GM11168 (cell line): ENCODE measurements around the gene C18orf63.
"Not testable (repeated sequence)": the region's sequence is repeated elsewhere in the genome, so short reads cannot be mapped to it uniquely, and the experiment has no call there.

ENCODE experiments used
- in situ Hi-C: fragments of 300-500 bp; cut with MboI; formaldehyde crosslinking; loops from one replicate; pipeline ENCODE4 v1.12.0; 2022; ENCODE audit warnings: low sequenced_read_pairs; ENCODE audit not compliant: unreplicated experiment

C18orf63 gene

GRCh38 chr18:74285583-74285982 lies 30.1 kb upstream of the C18orf63 start:
- in situ Hi-C loops: not testable (repeated sequence)

- in situ Hi-C loops: no loop called here
Observed at GRCh38 chr18:74286106-74286855, 29.4 kb upstream of the C18orf63 start.

GRCh38 chr18:74286856-74287255 lies 28.8 kb upstream of the C18orf63 start:
- in situ Hi-C loops: no loop called here

- in situ Hi-C loops: no loop called here
Observed at GRCh38 chr18:74288041-74288440, 27.6 kb upstream of the C18orf63 start.

GRCh38 chr18:74288730-74289129 lies 26.9 kb upstream of the C18orf63 start:
- in situ Hi-C loops: no loop called here

GRCh38 chr18:74289137-74289536 lies 26.5 kb upstream of the C18orf63 start:
- in situ Hi-C loops: no loop called here

- in situ Hi-C loops: no loop called here
Observed at GRCh38 chr18:74290021-74290420, 25.6 kb upstream of the C18orf63 start.

GRCh38 chr18:74290794-74291471 lies 24.7 kb upstream of the C18orf63 start:
- in situ Hi-C loops: no loop called here

GRCh38 chr18:74291472-74291770 lies 24.2 kb upstream of the C18orf63 start:
- in situ Hi-C loops: no loop called here

- in situ Hi-C loops: no loop called here
Observed at GRCh38 chr18:74291771-74292540, 23.7 kb upstream of the C18orf63 start, which contains the start of gene CYB5A. Gene CYB5A (minus strand): TSS chr18:74291963. CDS start chr18:74291875, 88 bp downstream.

GRCh38 chr18:74292541-74292858 lies 23.1 kb upstream of the C18orf63 start:
- in situ Hi-C loops: no loop called here

GRCh38 chr18:74292982-74293381 lies 22.7 kb upstream of the C18orf63 start:
- in situ Hi-C loops: not testable (repeated sequence)

GRCh38 chr18:74294526-74294925 lies 21.1 kb upstream of the C18orf63 start:
- in situ Hi-C loops: no loop called here

GRCh38 chr18:74299162-74299561 lies 16.5 kb upstream of the C18orf63 start:
- in situ Hi-C loops: no loop called here

- in situ Hi-C loops: no loop called here
Observed at GRCh38 chr18:74299746-74300145, 15.9 kb upstream of the C18orf63 start.

- in situ Hi-C loops: no loop called here
Observed at GRCh38 chr18:74303306-74303705, 12.3 kb upstream of the C18orf63 start.

GRCh38 chr18:74303936-74304335 lies 11.7 kb upstream of the C18orf63 start:
- in situ Hi-C loops: no loop called here

GRCh38 chr18:74310411-74310810 lies 5.2 kb upstream of the C18orf63 start:
- in situ Hi-C loops: no loop called here

- in situ Hi-C loops: no loop called here
Observed at GRCh38 chr18:74311000-74311399, 4.6 kb upstream of the C18orf63 start.

GRCh38 chr18:74314759-74315463 lies 728 bp upstream of the C18orf63 start:
- in situ Hi-C loops: no loop called here
